AG04450 (cell line): ENCODE data around the gene MPP2. TPM values are rescaled to one million over a fixed set of nuclear protein-coding genes. Genes with fewer than 3 reads are reported as not detected.
"Not testable (repeated sequence)": the region's sequence is repeated elsewhere in the genome, so short reads cannot be mapped to it uniquely, and the experiment has no call there.

Source experiments
- CTCF ChIA-PET: fragments of 300-600, 350-600 bp; formaldehyde crosslinking; extraction: SDS; loops from one replicate; lab custom pipeline; 2022; ENCODE audit warnings: antibody characterized with exemption, inconsistent platforms; lab: Charles Lee
- POLR2A ChIA-PET: fragments of 350-600 bp; formaldehyde crosslinking; extraction: SDS; loops from one replicate; lab custom pipeline; 2021; ENCODE audit warnings: antibody characterized with exemption, inconsistent platforms; lab: Yijun Ruan, JAX
- DNase-seq: peaks from one replicate; pipeline ENCODE4 v3.0.0-alpha.2; 2011; ENCODE audit warnings: low read depth, low spot score
- H3K27ac ChIP-seq: one replicate; pipeline ENCODE4 v1.5.1; 2012; ENCODE audit warnings: low read depth, low read length, control low read depth
- H3K27me3 ChIP-seq: one replicate; pipeline ENCODE4 v1.6.0; 2012; ENCODE audit warnings: low read length; ENCODE audit not compliant: control insufficient read depth, insufficient read depth
- H3K4me3 ChIP-seq: 2 replicates; pipeline ENCODE4 v1.5.1; 2011; ENCODE audit warnings: mild to moderate bottlenecking, low read depth, low read length, control low read depth
- H3K9me3 ChIP-seq: 2 replicates; pipeline ENCODE4 v1.5.1; 2012; ENCODE audit warnings: low read length; ENCODE audit not compliant: control insufficient read depth, insufficient read depth
- polyA plus RNA-seq: library from polyadenylated mRNA; depleted of rRNA; stranded (reverse); fragments of >200 nt; gene quantifications from 2 replicates; pipeline ENCODE4 v1.2.3, GENCODE V29; 2011
- TF ChIP-seq, protein P1 (sequence below): IDR thresholded peaks from 2 replicates; pipeline ENCODE4 v1.5.1; 2011; ENCODE audit warnings: low read depth, low read length, control low read depth, inconsistent platforms

MPP2 gene
- polyA plus RNA-seq, 1 experiment: 2.4 TPM

DNA sequence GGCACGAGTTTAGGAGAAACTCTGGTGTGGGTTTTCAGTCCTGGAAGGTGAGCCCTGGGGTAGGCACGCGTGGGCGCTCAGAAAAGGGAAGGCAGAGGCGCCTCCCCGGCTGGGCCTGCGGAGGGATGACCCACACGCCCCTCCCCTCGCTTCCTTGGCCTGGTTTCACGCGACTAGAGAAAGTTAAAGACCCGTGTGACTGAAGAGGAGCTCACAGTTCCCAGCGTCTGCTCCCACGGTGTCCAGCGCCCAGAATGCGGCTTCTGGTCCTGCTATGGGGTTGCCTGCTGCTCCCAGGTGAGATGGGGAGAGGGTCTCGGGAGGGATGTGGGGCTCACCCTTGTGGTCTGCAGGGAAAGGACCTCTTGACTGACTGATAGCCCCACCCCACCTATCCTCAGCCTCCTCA lies 60.4 kb downstream of the MPP2 start, which contains the start of gene CD300LG:
CD300LG (plus strand) TSS at position 214 of the 409 bp plus-strand sequence; CDS start at position 255, 41 bp downstream.
- no peak for DNase-seq
- CTCF ChIA-PET: interaction anchor here (0.7 to 3.5 kb wide), 28 partner anchors 9 to 270 kb away, joined by 3 to 32 read pairs (median 5); partner anchors contain the start of genes MPP3 and NAGS
- H3K27ac ChIP-seq: no peak within 1 kb of the TSS
- H3K4me3 ChIP-seq: no peak within 1 kb of the TSS
- POLR2A ChIA-PET: no interaction called here
- peaks cover 21% of the 10 kb centered on the region for H3K27me3 ChIP-seq
- TF ChIP-seq, protein P1, sequence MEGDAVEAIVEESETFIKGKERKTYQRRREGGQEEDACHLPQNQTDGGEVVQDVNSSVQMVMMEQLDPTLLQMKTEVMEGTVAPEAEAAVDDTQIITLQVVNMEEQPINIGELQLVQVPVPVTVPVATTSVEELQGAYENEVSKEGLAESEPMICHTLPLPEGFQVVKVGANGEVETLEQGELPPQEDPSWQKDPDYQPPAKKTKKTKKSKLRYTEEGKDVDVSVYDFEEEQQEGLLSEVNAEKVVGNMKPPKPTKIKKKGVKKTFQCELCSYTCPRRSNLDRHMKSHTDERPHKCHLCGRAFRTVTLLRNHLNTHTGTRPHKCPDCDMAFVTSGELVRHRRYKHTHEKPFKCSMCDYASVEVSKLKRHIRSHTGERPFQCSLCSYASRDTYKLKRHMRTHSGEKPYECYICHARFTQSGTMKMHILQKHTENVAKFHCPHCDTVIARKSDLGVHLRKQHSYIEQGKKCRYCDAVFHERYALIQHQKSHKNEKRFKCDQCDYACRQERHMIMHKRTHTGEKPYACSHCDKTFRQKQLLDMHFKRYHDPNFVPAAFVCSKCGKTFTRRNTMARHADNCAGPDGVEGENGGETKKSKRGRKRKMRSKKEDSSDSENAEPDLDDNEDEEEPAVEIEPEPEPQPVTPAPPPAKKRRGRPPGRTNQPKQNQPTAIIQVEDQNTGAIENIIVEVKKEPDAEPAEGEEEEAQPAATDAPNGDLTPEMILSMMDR: no peak
- no peaks in the 10 kb centered on the region for H3K9me3 ChIP-seq

DNA sequence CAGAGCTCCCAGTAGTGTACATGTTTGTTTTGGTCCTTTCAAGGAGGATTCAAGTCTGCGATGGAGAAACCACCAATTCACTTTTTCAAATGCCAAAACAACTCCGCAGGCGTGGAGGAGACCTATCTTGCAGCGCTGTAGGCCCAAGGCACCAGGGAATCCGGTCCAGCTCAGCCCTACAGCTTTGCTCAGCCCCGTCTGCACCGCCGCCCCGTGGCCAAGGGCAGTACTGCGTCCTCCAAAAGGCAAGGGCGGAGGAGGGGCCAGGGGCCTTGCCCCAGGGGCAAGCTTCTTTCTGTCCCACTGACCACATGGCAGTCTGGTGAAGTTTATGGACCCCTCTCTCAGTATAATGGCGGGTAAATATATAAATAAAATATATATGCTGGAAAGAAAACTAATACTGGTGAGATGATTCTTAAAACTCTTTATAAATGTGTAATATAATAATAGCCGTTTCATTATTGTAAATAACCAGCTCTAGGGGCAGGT lies 61.1 kb downstream of the MPP2 start:
- Histone ChIP-seq H3K27me3 (peaks cover 18% of the 10 kb centered on the region), H3K9me3 (no peaks in the 10 kb centered on the region), H3K4me3 (no peak overlapping the region), H3K27ac (no peak overlapping the region)
- peak; percentile 33 for DNase-seq
- ChIA-PET CTCF (interaction anchor here (0.5 to 3.5 kb wide), 34 partner anchors 8 to 536 kb away, joined by 3 to 32 read pairs (median 5); partner anchors contain the start of genes MPP3 and NAGS), POLR2A (interaction anchor here (0.7 to 1.4 kb wide), 3 partner anchors 31 to 79 kb away, joined by 3 to 4 read pairs (median 3); partner anchors contain the start of gene DUSP3)
- TF ChIP-seq, protein P1: peak; percentile 99

DNA sequence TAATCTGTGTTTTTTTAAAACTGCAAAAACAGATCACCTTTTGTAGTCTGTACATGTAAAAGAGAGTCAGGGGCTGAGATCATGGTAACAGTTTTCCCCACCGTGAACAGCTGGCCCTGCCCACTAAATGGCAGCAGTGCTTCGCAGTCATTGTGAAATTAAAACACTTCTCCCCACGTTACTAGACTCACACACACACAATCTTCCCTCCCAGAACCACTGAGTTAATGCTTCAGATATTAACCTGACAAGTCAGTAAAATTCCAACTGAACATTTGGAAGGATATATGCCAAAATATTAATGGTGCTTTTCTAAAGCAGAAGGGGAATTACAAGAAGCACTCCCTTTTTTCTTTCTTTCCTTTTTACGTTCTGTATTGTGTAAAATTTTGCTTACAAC lies 61.6 kb downstream of the MPP2 start:
- Histone ChIP-seq H3K4me3 (no peak overlapping the region), H3K27ac (no peak overlapping the region), H3K27me3 (peaks cover 15% of the 10 kb centered on the region), H3K9me3 (no peaks in the 10 kb centered on the region)
- TF ChIP-seq, protein P1: no peak
- no peak for DNase-seq
- CTCF ChIA-PET: interaction anchor here (0.5 to 3.5 kb wide), 25 partner anchors 8 to 537 kb away, joined by 3 to 32 read pairs (median 5); partner anchors contain the start of genes MPP3 and NAGS
- POLR2A ChIA-PET: interaction anchor here (0.7 to 1.4 kb wide), 3 partner anchors 30 to 78 kb away, joined by 3 to 4 read pairs (median 3); partner anchors contain the start of gene DUSP3

DNA sequence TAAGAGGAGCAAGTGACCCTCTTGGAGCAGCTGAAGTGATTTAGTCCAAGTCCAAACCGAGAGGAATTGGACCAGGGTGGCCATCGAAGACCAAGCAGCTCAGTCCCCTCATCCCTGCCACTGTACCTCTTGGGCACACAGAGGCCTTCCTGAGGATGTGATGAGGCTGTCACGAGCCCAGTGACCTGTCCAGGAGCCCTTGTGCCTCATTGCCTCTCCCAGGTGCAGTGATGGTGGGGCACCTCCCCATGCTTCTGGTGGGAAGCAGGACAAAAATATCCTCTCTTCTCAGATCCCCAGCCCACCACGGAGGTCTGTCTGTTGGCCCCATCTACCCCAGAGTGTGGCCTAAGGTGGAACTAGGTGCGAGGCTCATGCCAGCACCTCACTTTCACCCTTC lies 63.1 kb downstream of the MPP2 start:
- Histone ChIP-seq H3K27me3 (peaks cover 15% of the 10 kb centered on the region), H3K27ac (no peak overlapping the region), H3K9me3 (no peaks in the 10 kb centered on the region), H3K4me3 (no peak overlapping the region)
- TF ChIP-seq, protein P1: no peak
- DNase-seq: no peak
- ChIA-PET CTCF (interaction anchor here (0.6 kb wide), 1 partner anchor 56 kb away, joined by 5 read pairs; no protein-coding TSS in a partner anchor), POLR2A (no interaction called here)

DNA sequence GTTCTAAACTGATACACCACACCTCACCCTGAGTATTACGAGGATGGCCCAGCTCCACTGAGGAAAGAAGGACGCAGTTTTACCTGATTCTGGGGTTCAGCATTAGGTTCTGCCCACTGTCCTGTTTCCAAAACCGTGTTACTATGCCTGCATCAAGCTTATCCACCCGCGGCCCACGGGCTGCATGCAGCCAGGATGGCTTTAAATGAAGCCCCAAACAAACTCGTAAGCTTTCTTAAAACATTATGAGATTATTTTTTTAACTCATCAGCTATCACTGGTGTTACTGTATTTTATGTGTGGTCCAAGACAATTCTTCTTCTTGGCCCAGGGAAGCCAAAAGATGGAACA lies 64.4 kb downstream of the MPP2 start:
- POLR2A ChIA-PET: no interaction called here
- DNase-seq: no peak
- CTCF ChIA-PET: interaction anchor here (1.1 kb wide), 1 partner anchor 77 kb away, joined by 4 read pairs; no protein-coding TSS in a partner anchor

DNA sequence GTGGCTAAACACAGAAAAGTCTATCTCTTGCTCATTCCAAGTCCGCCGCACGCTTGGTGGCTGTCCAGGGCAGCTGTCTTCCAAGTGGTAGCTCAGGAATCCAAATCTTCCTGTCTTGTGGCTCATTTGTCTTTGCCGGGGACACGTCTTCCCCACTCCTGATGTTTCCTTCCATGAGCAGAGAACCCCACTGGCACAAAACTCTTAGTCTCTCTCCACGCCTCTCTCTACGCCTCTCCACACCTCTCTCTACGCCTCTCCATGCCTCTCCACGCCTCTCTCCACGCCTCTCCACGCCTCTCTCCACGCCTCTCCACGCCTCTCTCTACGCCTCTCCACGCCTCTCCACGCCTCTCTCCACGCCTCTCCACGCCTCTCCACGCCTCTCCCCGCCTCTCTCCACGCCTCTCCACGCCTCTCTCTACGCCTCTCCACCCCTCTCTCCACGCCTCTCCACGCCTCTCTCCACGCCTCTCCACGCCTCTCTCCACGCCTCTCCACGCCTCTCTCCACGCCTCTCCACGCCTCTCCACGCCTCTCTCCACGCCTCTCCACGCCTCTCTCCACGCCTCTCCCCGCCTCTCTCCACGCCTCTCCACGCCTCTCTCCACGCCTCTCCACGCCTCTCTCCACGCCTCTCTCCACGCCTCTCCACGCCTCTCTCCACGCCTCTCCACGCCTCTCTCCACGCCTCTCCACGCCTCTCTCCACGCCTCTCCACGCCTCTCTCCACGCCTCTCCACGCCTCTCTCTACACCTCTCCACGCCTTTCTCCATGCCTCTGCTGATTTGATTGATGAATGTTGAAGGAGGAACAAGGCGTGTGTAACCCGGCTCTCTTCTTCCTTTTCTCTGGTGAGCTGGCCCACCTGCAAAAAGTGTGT lies 65.0 kb downstream of the MPP2 start:
- ChIA-PET POLR2A (interaction anchor here (0.6 kb wide), 1 partner anchor 244 kb away, joined by 4 read pairs; no protein-coding TSS in a partner anchor), CTCF (interaction anchor here (0.7 to 1.1 kb wide), 3 partner anchors 36 to 76 kb away, joined by 3 to 6 read pairs (median 4); no protein-coding TSS in a partner anchor)
- DNase-seq, H3K4me3 ChIP-seq, H3K9me3 ChIP-seq, H3K27me3 ChIP-seq, H3K27ac ChIP-seq: not testable (repeated sequence)

More for the DNA sequence above, 64.4 kb downstream of the MPP2 start:
- TF ChIP-seq, protein P1: no peak
- Histone ChIP-seq H3K27me3 (peaks cover 8% of the 10 kb centered on the region), H3K9me3 (no peaks in the 10 kb centered on the region), H3K4me3 (no peak overlapping the region), H3K27ac (no peak overlapping the region)
